SK-N-SH (cell line): ENCODE results near the gene WDR47. TPM values are rescaled to one million over a fixed set of nuclear protein-coding genes. Genes with fewer than 3 reads are reported as not detected.

Source experiments
- CTCF ChIA-PET: fragments of 300-600, 350-600 bp; formaldehyde crosslinking; extraction: SDS; loops from one replicate; lab custom pipeline; 2021; lab: Yijun Ruan, JAX
- POLR2A ChIA-PET: fragments of 350-600 bp; sonication (Branson Sonifier 250); formaldehyde crosslinking; extraction: SDS; loops from one replicate; lab custom pipeline; 2020; ENCODE audit warnings: antibody characterized with exemption, inconsistent platforms; lab: Yijun Ruan, JAX
- DNase-seq: peaks from one replicate; pipeline ENCODE4 v3.0.0; 2012
- H2AFZ ChIP-seq: fragments of 200-600 bp; sonication (generic); 2 replicates; pipeline ENCODE4 v1.8.1; 2016; ENCODE audit warnings: antibody characterized with exemption, mild to moderate bottlenecking, low read depth
- H3F3A ChIP-seq: fragments of 200-600 bp; sonication (generic); replicated peaks from 2 replicates; pipeline ENCODE3; 2016; ENCODE audit warnings: antibody characterized with exemption, mild to moderate bottlenecking; ENCODE audit not compliant: insufficient read depth
- H3K27ac ChIP-seq, 2 experiments: fragments of 200-500 bp in 1 of 2; fragments of 200-600 bp in 1 of 2; sonication (Bioruptor generic) in 1 of 2; sonication (generic), shearing (Covaris generic) in 1 of 2; 2 replicates each; pipeline versions ENCODE4 v1.5.1 to v1.6.1; 2014 to 2016; ENCODE audit warnings: low read depth in 2 of 2, inconsistent platforms in 1 of 2, low read length in 1 of 2, mild to moderate bottlenecking in 1 of 2, mixed read lengths in 1 of 2
- H3K27me3 ChIP-seq: fragments of 200-600 bp; sonication (generic), shearing (Covaris generic); 2 replicates; pipeline ENCODE4 v1.6.1; 2016; ENCODE audit warnings: mixed run types; ENCODE audit not compliant: insufficient read depth
- H3K36me3 ChIP-seq, 2 experiments: fragments of 200-500 bp in 1 of 2; fragments of 200-600 bp in 1 of 2; sonication (Bioruptor generic) in 1 of 2; sonication (generic) in 1 of 2; replicated peaks in 1 of 2; 2 replicates each; pipeline versions ENCODE3 to v1.5.1; 2014 to 2016; ENCODE audit warnings: low read length in 1 of 2, mild to moderate bottlenecking in 1 of 2; ENCODE audit not compliant: insufficient read depth in 2 of 2, control insufficient read depth in 1 of 2
- H3K4me1 ChIP-seq, 2 experiments: fragments of 200-500 bp in 1 of 2; fragments of 200-600 bp in 1 of 2; sonication (Bioruptor generic) in 1 of 2; sonication (generic), shearing (Covaris generic) in 1 of 2; 2 replicates each; pipeline versions ENCODE4 v1.5.1 to v1.6.1; 2014 to 2016; ENCODE audit warnings: low read depth in 1 of 2, low read length in 1 of 2, mixed run types in 1 of 2; ENCODE audit not compliant: insufficient read depth in 2 of 2, control insufficient read depth in 1 of 2
- H3K4me2 ChIP-seq: fragments of 200-600 bp; sonication (generic), shearing (Covaris generic); 2 replicates; pipeline ENCODE4 v1.6.1; 2017; ENCODE audit warnings: mixed run types
- H3K4me3 ChIP-seq, 2 experiments: fragments of 200-500 bp in 1 of 2; fragments of 200-600 bp in 1 of 2; sonication (Bioruptor generic) in 1 of 2; sonication (generic), shearing (Covaris generic) in 1 of 2; 2 replicates each; pipeline versions ENCODE4 v1.5.1 to v1.8.1; 2014 to 2016; ENCODE audit warnings: low read depth in 2 of 2, inconsistent platforms in 1 of 2, low read length in 1 of 2, mild to moderate bottlenecking in 1 of 2, mixed read lengths in 1 of 2, moderate library complexity in 1 of 2
- H3K79me2 ChIP-seq: fragments of 200-600 bp; sonication (generic); 2 replicates; pipeline ENCODE4 v1.8.1; 2017; ENCODE audit warnings: mild to moderate bottlenecking; ENCODE audit not compliant: insufficient read depth
- H3K9ac ChIP-seq: fragments of 200-600 bp; sonication (generic); 2 replicates; pipeline ENCODE4 v1.6.1; 2017; ENCODE audit warnings: mixed run types
- H3K9me2 ChIP-seq: fragments of 200-600 bp; sonication (generic); 2 replicates; pipeline ENCODE4 v1.6.1; 2017; ENCODE audit warnings: mixed run types
- H3K9me3 ChIP-seq: fragments of 200-600 bp; sonication (generic); 2 replicates; pipeline ENCODE4 v1.6.1; 2017; ENCODE audit warnings: mixed run types, mild to moderate bottlenecking, moderate library complexity
- H4K20me1 ChIP-seq: fragments of 200-600 bp; sonication (generic); 2 replicates; pipeline ENCODE4 v1.6.1; 2017; ENCODE audit warnings: mild to moderate bottlenecking, mixed run types; ENCODE audit not compliant: insufficient read depth
- FOSL2 ChIP-seq: IDR thresholded peaks from 2 replicates; pipeline ENCODE4 v1.4.0; 2012; ENCODE audit warnings: low read depth, mild to moderate bottlenecking, moderate library complexity, borderline replicate concordance
- GABPA ChIP-seq: IDR thresholded peaks from 2 replicates; pipeline ENCODE4 v1.4.0; 2012; ENCODE audit warnings: low read depth, mild to moderate bottlenecking
- GATA2 ChIP-seq: sonication (generic); formaldehyde crosslinking; IDR thresholded peaks from 2 replicates; pipeline ENCODE4 v1.5.0; 2020; ENCODE audit warnings: mild to moderate bottlenecking, missing genetic modification reagents
- MEF2A ChIP-seq: IDR thresholded peaks from 2 replicates; pipeline ENCODE4 v1.4.0; 2012; ENCODE audit warnings: low read depth, borderline replicate concordance
- RCOR1 ChIP-seq: fragments of 150-350 bp; IDR thresholded peaks from 2 replicates; pipeline ENCODE4 v1.6.1; 2017; ENCODE audit warnings: antibody characterized with exemption, low read length
- TCF12 ChIP-seq: IDR thresholded peaks from 2 replicates; pipeline ENCODE4 v1.4.0; 2012
- TEAD4 ChIP-seq: IDR thresholded peaks from 2 replicates; pipeline ENCODE4 v1.4.0; 2012; ENCODE audit warnings: mild to moderate bottlenecking, borderline replicate concordance; ENCODE audit not compliant: insufficient read depth
- WGBS: methylation state at CpG from one replicate; pipeline ENCODE4 v1.1.6; 2017; ENCODE audit warnings: low lambda C conversion rate; 5-methylcytosine and 5-hydroxymethylcytosine counted together
- polyA plus RNA-seq, 3 experiments: library from polyadenylated mRNA; depleted of rRNA; stranded (reverse); fragments of >200 nt; gene quantifications; 2 replicates each; pipeline ENCODE4 v1.2.3, GENCODE V29; 2012
- TF ChIP-seq, protein P1 (sequence below): fragments of 150-350 bp; IDR thresholded peaks from 2 replicates; pipeline ENCODE4 v1.6.1; 2016; ENCODE audit warnings: mild to moderate bottlenecking, low read depth, low read length
- TF ChIP-seq, protein P2 (sequence below): IDR thresholded peaks from 2 replicates; pipeline ENCODE4; 2012
- TF ChIP-seq, protein P3 (sequence below): fragments of 200-600 bp; sonication (generic); IDR thresholded peaks from 2 replicates; pipeline ENCODE4 v1.6.1; 2017; ENCODE audit warnings: antibody characterized with exemption, mild to moderate bottlenecking, moderate library complexity
- TF ChIP-seq, protein P4 (sequence below): IDR thresholded peaks from 2 replicates; pipeline ENCODE4 v1.6.1; 2012; ENCODE audit warnings: mild to moderate bottlenecking, low read depth, low read length, moderate library complexity

WDR47 gene
- polyA plus RNA-seq, 1 of the 3 experiments (the other 2 are of a cell fraction) = 7.9 TPM

DNA sequence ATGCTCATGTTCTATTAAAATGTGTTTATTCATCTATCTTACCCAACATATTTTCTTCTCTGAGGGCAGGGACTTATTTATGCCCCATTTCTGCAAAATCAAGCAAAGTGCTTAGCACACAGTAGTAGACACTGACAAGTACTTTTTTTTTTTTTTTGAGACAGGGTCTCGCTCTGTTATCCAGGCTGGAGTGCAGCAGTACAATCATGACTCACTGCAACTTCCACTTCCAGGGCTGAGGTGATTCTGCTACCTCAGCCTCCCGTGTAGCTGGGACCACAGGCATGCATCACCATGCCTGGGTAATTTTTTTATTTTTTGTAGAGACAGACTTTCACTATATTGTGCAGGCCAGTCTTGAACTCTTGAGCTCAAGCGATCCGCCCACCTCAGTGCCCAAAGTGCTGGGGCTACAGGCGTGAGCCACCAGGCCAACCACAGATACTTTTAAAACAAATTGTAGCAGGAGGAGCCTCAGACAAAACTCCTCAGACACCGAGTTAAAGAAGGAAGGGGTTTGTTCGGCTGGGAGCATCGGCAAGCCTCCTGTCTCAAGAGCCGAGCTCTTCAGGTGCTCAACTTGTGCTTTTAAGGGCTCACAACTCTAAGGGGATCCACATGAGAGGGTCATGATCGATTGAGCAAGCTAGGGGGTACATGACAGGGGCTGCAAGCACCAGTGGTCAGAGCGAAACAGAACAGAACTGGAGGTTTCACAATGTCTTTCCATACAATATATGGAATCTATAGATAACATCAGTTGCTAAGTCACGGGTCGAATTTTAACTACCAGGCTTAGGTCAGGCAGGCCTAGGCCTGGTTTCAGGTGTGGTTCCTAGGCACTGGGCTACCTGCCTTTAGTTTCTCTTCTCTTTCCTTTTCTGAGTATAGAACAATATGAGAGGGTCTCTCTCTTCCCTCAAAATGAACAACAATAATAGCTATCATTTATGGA is 42.9 kb upstream of the WDR47 start:
- H3K4me1 ChIP-seq = no peaks in the 10 kb centered on the region; a peak in 2 of 4 replicates
- DNase-seq = no peak
- no peak overlapping the region for H3K27ac ChIP-seq
- ChIA-PET POLR2A (interaction anchor here (1.5 to 1.6 kb wide), 2 partner anchors 15 to 16 kb away, joined by 4 to 8 read pairs; no protein-coding TSS in a partner anchor), CTCF (interaction anchor here (4.6 kb wide), 1 partner anchor 15 kb away, joined by 17 read pairs; no protein-coding TSS in a partner anchor)
- H2AFZ ChIP-seq = peak overlapping the region; percentile 13; the same call in 1 of the 2 replicates
- peaks cover 13% of the 10 kb centered on the region for H3F3A ChIP-seq
- H3K9me3 ChIP-seq = no peaks in the 10 kb centered on the region
- H3K27me3 ChIP-seq = no peaks in the 10 kb centered on the region
- H3K4me2 ChIP-seq = no peak overlapping the region
- H3K9me2 ChIP-seq = no peaks in the 10 kb centered on the region
- H3K4me3 ChIP-seq = no peak overlapping the region
- H3K36me3 ChIP-seq = no peaks in the 10 kb centered on the region
- no peaks in the 10 kb centered on the region for H3K79me2 ChIP-seq
- H4K20me1 ChIP-seq = no peaks in the 10 kb centered on the region
- H3K9ac ChIP-seq = no peak overlapping the region
- 83% methylated on average over 13 of the region's 13 CpGs for WGBS
- TF ChIP-seq FOSL2 = no peak
- TF ChIP-seq TCF12 = no peak
- TF ChIP-seq, protein P1, sequence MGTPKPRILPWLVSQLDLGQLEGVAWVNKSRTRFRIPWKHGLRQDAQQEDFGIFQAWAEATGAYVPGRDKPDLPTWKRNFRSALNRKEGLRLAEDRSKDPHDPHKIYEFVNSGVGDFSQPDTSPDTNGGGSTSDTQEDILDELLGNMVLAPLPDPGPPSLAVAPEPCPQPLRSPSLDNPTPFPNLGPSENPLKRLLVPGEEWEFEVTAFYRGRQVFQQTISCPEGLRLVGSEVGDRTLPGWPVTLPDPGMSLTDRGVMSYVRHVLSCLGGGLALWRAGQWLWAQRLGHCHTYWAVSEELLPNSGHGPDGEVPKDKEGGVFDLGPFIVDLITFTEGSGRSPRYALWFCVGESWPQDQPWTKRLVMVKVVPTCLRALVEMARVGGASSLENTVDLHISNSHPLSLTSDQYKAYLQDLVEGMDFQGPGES = no peak
- TF ChIP-seq, protein P2, sequence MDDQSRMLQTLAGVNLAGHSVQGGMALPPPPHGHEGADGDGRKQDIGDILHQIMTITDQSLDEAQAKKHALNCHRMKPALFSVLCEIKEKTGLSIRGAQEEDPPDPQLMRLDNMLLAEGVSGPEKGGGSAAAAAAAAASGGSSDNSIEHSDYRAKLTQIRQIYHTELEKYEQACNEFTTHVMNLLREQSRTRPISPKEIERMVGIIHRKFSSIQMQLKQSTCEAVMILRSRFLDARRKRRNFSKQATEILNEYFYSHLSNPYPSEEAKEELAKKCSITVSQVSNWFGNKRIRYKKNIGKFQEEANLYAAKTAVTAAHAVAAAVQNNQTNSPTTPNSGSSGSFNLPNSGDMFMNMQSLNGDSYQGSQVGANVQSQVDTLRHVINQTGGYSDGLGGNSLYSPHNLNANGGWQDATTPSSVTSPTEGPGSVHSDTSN = no peak
- TF ChIP-seq MEF2A = no peak
- TF ChIP-seq, protein P3, sequence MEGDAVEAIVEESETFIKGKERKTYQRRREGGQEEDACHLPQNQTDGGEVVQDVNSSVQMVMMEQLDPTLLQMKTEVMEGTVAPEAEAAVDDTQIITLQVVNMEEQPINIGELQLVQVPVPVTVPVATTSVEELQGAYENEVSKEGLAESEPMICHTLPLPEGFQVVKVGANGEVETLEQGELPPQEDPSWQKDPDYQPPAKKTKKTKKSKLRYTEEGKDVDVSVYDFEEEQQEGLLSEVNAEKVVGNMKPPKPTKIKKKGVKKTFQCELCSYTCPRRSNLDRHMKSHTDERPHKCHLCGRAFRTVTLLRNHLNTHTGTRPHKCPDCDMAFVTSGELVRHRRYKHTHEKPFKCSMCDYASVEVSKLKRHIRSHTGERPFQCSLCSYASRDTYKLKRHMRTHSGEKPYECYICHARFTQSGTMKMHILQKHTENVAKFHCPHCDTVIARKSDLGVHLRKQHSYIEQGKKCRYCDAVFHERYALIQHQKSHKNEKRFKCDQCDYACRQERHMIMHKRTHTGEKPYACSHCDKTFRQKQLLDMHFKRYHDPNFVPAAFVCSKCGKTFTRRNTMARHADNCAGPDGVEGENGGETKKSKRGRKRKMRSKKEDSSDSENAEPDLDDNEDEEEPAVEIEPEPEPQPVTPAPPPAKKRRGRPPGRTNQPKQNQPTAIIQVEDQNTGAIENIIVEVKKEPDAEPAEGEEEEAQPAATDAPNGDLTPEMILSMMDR = no peak
- no peak for TF ChIP-seq GATA2 (CRISPR knock-in tag)
- TF ChIP-seq, protein P4, sequence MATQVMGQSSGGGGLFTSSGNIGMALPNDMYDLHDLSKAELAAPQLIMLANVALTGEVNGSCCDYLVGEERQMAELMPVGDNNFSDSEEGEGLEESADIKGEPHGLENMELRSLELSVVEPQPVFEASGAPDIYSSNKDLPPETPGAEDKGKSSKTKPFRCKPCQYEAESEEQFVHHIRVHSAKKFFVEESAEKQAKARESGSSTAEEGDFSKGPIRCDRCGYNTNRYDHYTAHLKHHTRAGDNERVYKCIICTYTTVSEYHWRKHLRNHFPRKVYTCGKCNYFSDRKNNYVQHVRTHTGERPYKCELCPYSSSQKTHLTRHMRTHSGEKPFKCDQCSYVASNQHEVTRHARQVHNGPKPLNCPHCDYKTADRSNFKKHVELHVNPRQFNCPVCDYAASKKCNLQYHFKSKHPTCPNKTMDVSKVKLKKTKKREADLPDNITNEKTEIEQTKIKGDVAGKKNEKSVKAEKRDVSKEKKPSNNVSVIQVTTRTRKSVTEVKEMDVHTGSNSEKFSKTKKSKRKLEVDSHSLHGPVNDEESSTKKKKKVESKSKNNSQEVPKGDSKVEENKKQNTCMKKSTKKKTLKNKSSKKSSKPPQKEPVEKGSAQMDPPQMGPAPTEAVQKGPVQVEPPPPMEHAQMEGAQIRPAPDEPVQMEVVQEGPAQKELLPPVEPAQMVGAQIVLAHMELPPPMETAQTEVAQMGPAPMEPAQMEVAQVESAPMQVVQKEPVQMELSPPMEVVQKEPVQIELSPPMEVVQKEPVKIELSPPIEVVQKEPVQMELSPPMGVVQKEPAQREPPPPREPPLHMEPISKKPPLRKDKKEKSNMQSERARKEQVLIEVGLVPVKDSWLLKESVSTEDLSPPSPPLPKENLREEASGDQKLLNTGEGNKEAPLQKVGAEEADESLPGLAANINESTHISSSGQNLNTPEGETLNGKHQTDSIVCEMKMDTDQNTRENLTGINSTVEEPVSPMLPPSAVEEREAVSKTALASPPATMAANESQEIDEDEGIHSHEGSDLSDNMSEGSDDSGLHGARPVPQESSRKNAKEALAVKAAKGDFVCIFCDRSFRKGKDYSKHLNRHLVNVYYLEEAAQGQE = no peak
- TF ChIP-seq GABPA = no peak
- TF ChIP-seq RCOR1 = no peak
- TF ChIP-seq TEAD4 = no peak
